HCT116 (cell line): ENCODE data around the gene RBM28. TPM values are rescaled to one million over a fixed set of nuclear protein-coding genes. Genes with fewer than 3 reads are reported as not detected.

ENCODE experiments used
- ATAC-seq: fragments of 200-7000 bp; cut with Tn5 transposase; 2 replicates; pipeline ENCODE4 v1.9.1; 2020; ENCODE audit warnings: mild to moderate bottlenecking, moderate library complexity
- BruUV-seq: library from RNA; stranded (reverse); fragments of 400-500 nt; replicated peaks from 2 replicates; lab custom pipeline; 2021; lab: Mats Ljungman, UMichigan
- CTCF ChIA-PET: fragments of 300-600 bp; sonication (Branson Sonifier 250); formaldehyde crosslinking; loops from one replicate; lab custom pipeline; 2021; ENCODE audit warnings: antibody characterized with exemption; lab: Charles Lee
- POLR2A ChIA-PET: fragments of 300-600, 350-600 bp; sonication (Branson Sonifier 250); formaldehyde crosslinking; loops from one replicate; lab custom pipeline; 2021; ENCODE audit warnings: antibody characterized with exemption; lab: Charles Lee
- RAD21 ChIA-PET, 2 experiments: fragments of 300-600 bp; sonication (Branson Sonifier 250); formaldehyde crosslinking; loops; one replicate each; lab custom pipeline; 2023; ENCODE audit warnings: low total read pairs in 2 of 2; ENCODE audit not compliant: uncharacterized antibody in 2 of 2, unreplicated experiment in 2 of 2, low non-redundant PET in 1 of 2; lab: Charles Lee
- DNase-seq: peaks from one replicate; pipeline ENCODE4 v3.0.0-alpha.2; 2010; ENCODE audit warnings: low read depth, low spot score
- H2AFZ ChIP-seq: fragments of 200-600 bp; shearing (Covaris generic), sonication (generic); 2 replicates; pipeline ENCODE4 v1.6.1; 2017; ENCODE audit warnings: low read depth, mixed run types, mixed read lengths, antibody characterized with exemption, low read length; ENCODE audit not compliant: poor library complexity, severe bottlenecking
- H3K27ac ChIP-seq: 2 replicates; pipeline ENCODE4 v1.5.1; 2012; ENCODE audit warnings: low read depth, low read length
- H3K27me3 ChIP-seq: fragments of 200-600 bp; sonication (generic); 2 replicates; pipeline ENCODE4 v1.6.1; 2016; ENCODE audit warnings: mixed run types, low read length, mixed read lengths; ENCODE audit not compliant: insufficient read depth
- H3K36me3 ChIP-seq, 2 experiments: fragments of 200-500 bp in 1 of 2; fragments of 200-600 bp in 1 of 2; sonication (Bioruptor generic) in 1 of 2; sonication (generic) in 1 of 2; 2 replicates each; pipeline versions ENCODE4 v1.5.1 to v1.6.1; 2014 to 2016; ENCODE audit warnings: low read length in 2 of 2, inconsistent platforms in 1 of 2, mixed read lengths in 1 of 2, mixed run types in 1 of 2; ENCODE audit not compliant: insufficient read depth in 2 of 2, control insufficient read depth in 1 of 2
- H3K4me1 ChIP-seq, 2 experiments: fragments of 200-600 bp in 1 of 2; sonication (generic) in 1 of 2; 2 replicates each; pipeline versions ENCODE4 v1.5.1 to v1.6.1; 2012 to 2017; ENCODE audit warnings: low read length in 2 of 2, inconsistent platforms in 1 of 2, mild to moderate bottlenecking in 1 of 2, mixed read lengths in 1 of 2, mixed run types in 1 of 2, moderate library complexity in 1 of 2; ENCODE audit not compliant: insufficient read depth in 2 of 2, control insufficient read depth in 1 of 2
- H3K4me2 ChIP-seq: fragments of 200-600 bp; sonication (generic); 2 replicates; pipeline ENCODE4 v1.6.1; 2017; ENCODE audit warnings: mixed run types, low read length, mixed read lengths
- H3K4me3 ChIP-seq, 2 experiments: fragments of 200-600 bp in 1 of 2; sonication (generic) in 1 of 2; replicated peaks in 1 of 2; 2 replicates each; pipeline ENCODE4 v1.5.1; 2011 to 2016; ENCODE audit warnings: low read length in 2 of 2, control low read depth in 1 of 2, low read depth in 1 of 2, mild to moderate bottlenecking in 1 of 2, mixed read lengths in 1 of 2, mixed run types in 1 of 2
- H3K79me2 ChIP-seq: fragments of 200-600 bp; sonication (generic); 2 replicates; pipeline ENCODE4 v1.6.1; 2017; ENCODE audit warnings: mild to moderate bottlenecking, mixed run types, low read length, moderate library complexity, mixed read lengths; ENCODE audit not compliant: insufficient read depth
- H3K9ac ChIP-seq: fragments of 200-600 bp; sonication (generic); 2 replicates; pipeline ENCODE4 v1.6.1; 2016; ENCODE audit warnings: low read length, mixed read lengths
- H3K9me2 ChIP-seq: fragments of 200-600 bp; sonication (generic), shearing (Covaris generic); 2 replicates; pipeline ENCODE4 v1.6.1; 2017; ENCODE audit warnings: mixed run types, mild to moderate bottlenecking, moderate library complexity; ENCODE audit not compliant: insufficient read depth
- H3K9me3 ChIP-seq, 2 experiments: fragments of 200-500 bp in 1 of 2; fragments of 200-600 bp in 1 of 2; sonication (Bioruptor generic) in 1 of 2; sonication (generic) in 1 of 2; 2 replicates each; pipeline ENCODE4 v1.6.1; 2014 to 2017; ENCODE audit warnings: low read length in 2 of 2, mixed read lengths in 2 of 2, inconsistent platforms in 1 of 2, low read depth in 1 of 2, mild to moderate bottlenecking in 1 of 2, mixed run types in 1 of 2, moderate library complexity in 1 of 2; ENCODE audit not compliant: control insufficient read depth in 1 of 2, insufficient read depth in 1 of 2
- H4K20me1 ChIP-seq: fragments of 200-600 bp; sonication (generic), shearing (Covaris generic); 2 replicates; pipeline ENCODE4 v1.6.1; 2017; ENCODE audit warnings: mixed run types, mild to moderate bottlenecking, moderate library complexity; ENCODE audit not compliant: insufficient read depth
- ATF3 ChIP-seq: IDR thresholded peaks from 2 replicates; pipeline ENCODE4 v1.6.1; 2012
- CBX3 ChIP-seq: IDR thresholded peaks from 2 replicates; pipeline ENCODE4 v1.6.1; 2012; ENCODE audit warnings: low read depth
- EZH2phosphoT487 ChIP-seq: fragments of 200-600 bp; IDR thresholded peaks from 2 replicates; pipeline ENCODE4 v1.6.1; 2018; ENCODE audit warnings: antibody characterized with exemption, borderline replicate concordance
- JUND ChIP-seq: IDR thresholded peaks from 2 replicates; pipeline ENCODE4 v1.6.1; 2012
- MAX ChIP-seq: IDR thresholded peaks from 2 replicates; pipeline ENCODE4 v1.6.1; 2012
- POLR2A ChIP-seq: IDR thresholded peaks from 2 replicates; pipeline ENCODE4 v1.7.0; 2011; ENCODE audit warnings: borderline replicate concordance; ENCODE audit not compliant: insufficient read depth, insufficient read length; ENCODE audit errors: extremely low read depth
- REST ChIP-seq: IDR thresholded peaks from 2 replicates; pipeline ENCODE4 v1.6.1; 2012; ENCODE audit warnings: low read depth
- SRF ChIP-seq: IDR thresholded peaks from 2 replicates; pipeline ENCODE4 v1.6.1; 2012; ENCODE audit warnings: low read depth
- TCF7L2 ChIP-seq: IDR thresholded peaks from 2 replicates; pipeline ENCODE4 v1.7.0; 2011; ENCODE audit warnings: borderline replicate concordance, inconsistent platforms; ENCODE audit not compliant: insufficient read depth, insufficient read length; ENCODE audit errors: extremely low read depth
- YY1 ChIP-seq: IDR thresholded peaks from 2 replicates; pipeline ENCODE4 v1.6.1; 2011; ENCODE audit warnings: low read length, low read depth, moderate library complexity, mild to moderate bottlenecking; ENCODE audit not compliant: insufficient replicate concordance; ENCODE audit errors: extremely low read depth
- ZFX ChIP-seq: fragments of 450-650 bp; IDR thresholded peaks from 2 replicates; pipeline ENCODE4 v1.6.1; 2017
- ZNF274 ChIP-seq: fragments of 200-500 bp; sonication (Bioruptor generic); IDR thresholded peaks from 2 replicates; pipeline ENCODE4 v1.6.1; 2014; ENCODE audit warnings: mild to moderate bottlenecking, low read depth, low read length, inconsistent platforms
- intact Hi-C: fragments of 100-400 bp; cut with micrococcal nuclease; formaldehyde crosslinking; loops from 2 replicates; pipeline ENCODE4 v1.10.0; 2022
- total RNA-seq: library from RNA; stranded (reverse); gene quantifications from one replicate; pipeline ENCODE4 v1.2.1, GENCODE V29; 2021; ENCODE audit not compliant: unreplicated experiment

RBM28 gene
- total RNA-seq, 1 experiment from 2014 or later: 66.3 TPM

- Histone ChIP-seq H3K9me3 (no peaks in the 10 kb centered on the region), H4K20me1 (no peaks in the 10 kb centered on the region), H3K4me3 (no peak overlapping the region), H3K27me3 (no peaks in the 10 kb centered on the region), H3K9me2 (no peaks in the 10 kb centered on the region), H3K36me3 (no peaks in the 10 kb centered on the region), H3K4me2 (no peak overlapping the region), H3K79me2 (no peaks in the 10 kb centered on the region), H3K27ac (no peak overlapping the region), H2AFZ (no peak overlapping the region), H3K9ac (no peak overlapping the region), H3K4me1 (peaks cover 33 to 40% of the 10 kb centered on the region in 2 experiments)
- POLR2A ChIA-PET: no interaction called here
- no peak for ATAC-seq
- CTCF ChIA-PET: no interaction called here
- no peak for TF ChIP-seq TCF7L2
- RAD21 ChIA-PET: no interaction called here
- no TSS peak for BruUV-seq
- DNase-seq: no peak
- intact Hi-C loops: no loop called here
Observed at GRCh38 chr7:128262273-128263028, 81.3 kb downstream of the RBM28 start.

- Histone ChIP-seq H3K4me1 (peaks cover 17 to 19% of the 10 kb centered on the region in 2 experiments), H3K9me3 (no peaks in the 10 kb centered on the region), H3K79me2 (no peaks in the 10 kb centered on the region), H3K27ac (no peak overlapping the region), H3K4me3 (peak overlapping the region in 1 of 2 experiments; percentile 19; a peak in 1 of 4 replicates), H3K36me3 (no peaks in the 10 kb centered on the region), H3K9ac (peak overlapping the region; percentile 33; the same call in 1 of the 2 replicates), H3K4me2 (peak overlapping the region; percentile 70), H2AFZ (no peak overlapping the region), H3K9me2 (no peaks in the 10 kb centered on the region), H3K27me3 (no peaks in the 10 kb centered on the region), H4K20me1 (no peaks in the 10 kb centered on the region)
- intact Hi-C loops: no loop called here
- TF ChIP-seq JUND: no peak
- TF ChIP-seq TCF7L2: no peak
- no peak for TF ChIP-seq CBX3
- TF ChIP-seq REST: no peak
- TF ChIP-seq MAX: no peak
- no peak for TF ChIP-seq POLR2A
- TF ChIP-seq SRF: no peak
- TF ChIP-seq ZNF274: no peak
- TF ChIP-seq ZFX: no peak
- no peak for TF ChIP-seq EZH2phosphoT487
- TF ChIP-seq YY1: no peak
- no peak for TF ChIP-seq ATF3
- ChIA-PET POLR2A (no interaction called here), RAD21 (no interaction called here), CTCF (no interaction called here)
- DNase-seq: no peak
- BruUV-seq: no TSS peak
- peak; percentile 49 for ATAC-seq
Observed at GRCh38 chr7:128260069-128260795, 83.5 kb downstream of the RBM28 start.
